GM19240 (cell line): ENCODE results near the gene NCKAP5L.

Source experiments
- DNase-seq: peaks from one replicate; pipeline ENCODE4 v3.0.0; 2011; ENCODE audit warnings: low spot score; ENCODE audit not compliant: insufficient read length

Gene NCKAP5L

DNA sequence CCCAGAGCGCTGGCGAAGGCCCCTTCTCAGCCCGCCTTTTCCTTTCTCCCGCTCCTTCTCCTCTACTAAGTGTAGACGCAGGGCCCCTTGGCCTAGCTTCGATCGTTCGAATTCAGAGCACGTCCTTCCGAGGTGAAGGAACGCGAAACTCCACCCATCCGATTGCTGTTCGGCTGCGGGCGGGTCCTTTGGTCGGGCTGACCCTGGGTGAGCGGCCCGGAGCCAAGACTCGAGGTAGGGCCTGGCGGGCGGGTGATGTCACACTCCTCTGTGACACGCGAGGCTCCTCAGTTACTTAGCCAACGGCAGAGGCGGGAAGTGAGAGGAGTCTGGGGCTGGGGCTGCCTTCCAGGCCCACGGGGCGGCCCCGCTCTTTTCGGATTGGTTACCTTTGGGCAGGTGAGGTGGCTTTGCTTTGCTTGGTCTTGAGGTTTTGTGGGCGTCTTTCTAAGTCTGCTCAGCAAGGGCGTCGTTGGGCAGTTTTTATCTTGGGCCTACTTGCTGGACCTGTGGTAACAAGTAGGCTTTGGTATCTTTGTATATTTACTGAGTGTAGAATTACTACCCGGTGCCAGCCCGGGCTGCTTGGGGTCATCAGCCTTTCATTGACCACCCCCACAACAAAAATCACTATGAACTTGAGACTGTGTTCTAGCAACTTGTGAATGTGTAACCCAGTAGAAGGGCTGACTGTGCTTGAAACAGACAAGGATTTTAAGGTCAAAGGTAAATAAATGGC, 86.2 kb downstream of the NCKAP5L start:
- DNase-seq, result no peak
